Astrocyte (in vitro differentiated cells and primary cell): ENCODE measurements around the gene HRH4.

Experiments used
- EZH2 ChIP-seq: IDR thresholded peaks from 2 replicates; pipeline ENCODE4 v1.6.1; 2012; ENCODE audit warnings: mild to moderate bottlenecking, low read length, inconsistent platforms; ENCODE audit not compliant: insufficient read depth
- TF ChIP-seq, protein P1 (sequence below): IDR thresholded peaks from 2 replicates; pipeline ENCODE4 v1.5.1; 2011; ENCODE audit warnings: low read depth, mild to moderate bottlenecking, inconsistent platforms, low read length, moderate library complexity; ENCODE audit not compliant: insufficient read depth

- TF ChIP-seq, protein P1, sequence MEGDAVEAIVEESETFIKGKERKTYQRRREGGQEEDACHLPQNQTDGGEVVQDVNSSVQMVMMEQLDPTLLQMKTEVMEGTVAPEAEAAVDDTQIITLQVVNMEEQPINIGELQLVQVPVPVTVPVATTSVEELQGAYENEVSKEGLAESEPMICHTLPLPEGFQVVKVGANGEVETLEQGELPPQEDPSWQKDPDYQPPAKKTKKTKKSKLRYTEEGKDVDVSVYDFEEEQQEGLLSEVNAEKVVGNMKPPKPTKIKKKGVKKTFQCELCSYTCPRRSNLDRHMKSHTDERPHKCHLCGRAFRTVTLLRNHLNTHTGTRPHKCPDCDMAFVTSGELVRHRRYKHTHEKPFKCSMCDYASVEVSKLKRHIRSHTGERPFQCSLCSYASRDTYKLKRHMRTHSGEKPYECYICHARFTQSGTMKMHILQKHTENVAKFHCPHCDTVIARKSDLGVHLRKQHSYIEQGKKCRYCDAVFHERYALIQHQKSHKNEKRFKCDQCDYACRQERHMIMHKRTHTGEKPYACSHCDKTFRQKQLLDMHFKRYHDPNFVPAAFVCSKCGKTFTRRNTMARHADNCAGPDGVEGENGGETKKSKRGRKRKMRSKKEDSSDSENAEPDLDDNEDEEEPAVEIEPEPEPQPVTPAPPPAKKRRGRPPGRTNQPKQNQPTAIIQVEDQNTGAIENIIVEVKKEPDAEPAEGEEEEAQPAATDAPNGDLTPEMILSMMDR, result no peak
- TF ChIP-seq EZH2, result no peak
Measured at GRCh38 chr18:24504401-24504800, 44.0 kb downstream of the HRH4 start.
